Measurements from ENCODE around the gene SMPD3. TPM values are rescaled to one million over a fixed set of nuclear protein-coding genes. Genes with fewer than 3 reads are reported as not detected.

SMPD3 gene
- total RNA-seq, 1 experiment from 2014 or later, result not detected

DNA sequence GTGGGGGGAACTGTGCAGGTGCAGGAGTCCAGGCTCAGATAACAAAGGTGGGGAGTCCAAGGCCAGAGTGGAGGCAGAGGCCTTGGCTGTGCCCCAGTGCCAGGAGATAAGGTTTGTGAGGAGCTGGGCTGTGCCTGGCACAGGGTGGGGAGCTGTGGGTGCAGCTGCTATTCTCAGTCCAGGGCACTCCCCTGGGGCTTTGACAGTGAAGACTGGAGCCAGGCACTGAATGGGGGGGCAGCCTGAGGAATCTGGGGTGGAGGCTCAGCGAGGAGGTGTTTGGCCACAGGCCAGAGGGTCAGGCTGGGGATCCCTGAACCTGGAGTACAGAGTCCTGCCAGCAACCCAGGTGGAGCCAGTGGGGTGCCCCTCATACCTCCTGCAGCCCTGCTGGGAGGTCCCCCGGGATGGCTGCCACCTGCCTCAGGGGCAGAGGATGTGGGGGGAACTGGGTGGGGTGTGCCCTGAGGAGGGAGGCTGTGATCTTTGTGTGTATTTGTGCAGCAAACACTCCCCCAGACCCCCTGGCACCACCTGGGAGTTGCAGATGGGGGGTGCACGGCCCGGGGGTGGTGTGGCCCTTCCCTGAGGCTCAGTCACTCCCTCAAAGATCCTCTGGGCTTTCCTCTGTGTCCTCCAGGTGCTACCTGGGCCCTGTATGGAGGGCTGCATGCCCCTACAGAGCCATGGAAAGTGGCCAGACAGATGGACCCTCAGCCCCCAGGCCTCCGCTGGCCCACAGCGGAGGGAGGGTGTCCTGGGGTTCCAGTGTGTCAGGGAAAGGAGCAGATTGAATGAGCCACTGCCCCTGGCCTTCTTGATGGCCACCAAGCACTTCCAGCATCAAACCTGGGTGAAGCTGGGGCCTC, 44.5 kb upstream of the SMPD3 start:
- Mint-ChIP-seq H3K4me3 (ENCODE audit: unreplicated experiment) (no peak overlapping the region), H3K27ac (ENCODE audit: low read depth, unreplicated experiment) (peak overlapping the region; percentile 32), H3K9me3 (ENCODE audit: unreplicated experiment) (no peaks in the 10 kb centered on the region), H3K36me3 (ENCODE audit: insufficient read depth, unreplicated experiment) (no peaks in the 10 kb centered on the region), H3K27me3 (ENCODE audit: insufficient read depth, unreplicated experiment) (no peaks in the 10 kb centered on the region), H3K4me1 (ENCODE audit: insufficient read depth, unreplicated experiment) (peaks cover 34% of the 10 kb centered on the region)
- ChIA-PET POLR2A (no interaction called here), CTCF (interaction anchor here (0.6 to 1.3 kb wide), 4 partner anchors 18 to 825 kb away, joined by 3 to 5 read pairs (median 4); no protein-coding TSS in a partner anchor)
- intact Hi-C loops (cut with micrococcal nuclease), result no loop called here
- DNase-seq (ENCODE audit: unreplicated experiment), result no peak
- TF ChIP-seq, protein P1, sequence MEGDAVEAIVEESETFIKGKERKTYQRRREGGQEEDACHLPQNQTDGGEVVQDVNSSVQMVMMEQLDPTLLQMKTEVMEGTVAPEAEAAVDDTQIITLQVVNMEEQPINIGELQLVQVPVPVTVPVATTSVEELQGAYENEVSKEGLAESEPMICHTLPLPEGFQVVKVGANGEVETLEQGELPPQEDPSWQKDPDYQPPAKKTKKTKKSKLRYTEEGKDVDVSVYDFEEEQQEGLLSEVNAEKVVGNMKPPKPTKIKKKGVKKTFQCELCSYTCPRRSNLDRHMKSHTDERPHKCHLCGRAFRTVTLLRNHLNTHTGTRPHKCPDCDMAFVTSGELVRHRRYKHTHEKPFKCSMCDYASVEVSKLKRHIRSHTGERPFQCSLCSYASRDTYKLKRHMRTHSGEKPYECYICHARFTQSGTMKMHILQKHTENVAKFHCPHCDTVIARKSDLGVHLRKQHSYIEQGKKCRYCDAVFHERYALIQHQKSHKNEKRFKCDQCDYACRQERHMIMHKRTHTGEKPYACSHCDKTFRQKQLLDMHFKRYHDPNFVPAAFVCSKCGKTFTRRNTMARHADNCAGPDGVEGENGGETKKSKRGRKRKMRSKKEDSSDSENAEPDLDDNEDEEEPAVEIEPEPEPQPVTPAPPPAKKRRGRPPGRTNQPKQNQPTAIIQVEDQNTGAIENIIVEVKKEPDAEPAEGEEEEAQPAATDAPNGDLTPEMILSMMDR (IDR thresholded peaks at IDR 0.05; ENCODE audit: unreplicated experiment), result no peak
- BruUV-seq (replicated peaks), result no TSS peak

DNA sequence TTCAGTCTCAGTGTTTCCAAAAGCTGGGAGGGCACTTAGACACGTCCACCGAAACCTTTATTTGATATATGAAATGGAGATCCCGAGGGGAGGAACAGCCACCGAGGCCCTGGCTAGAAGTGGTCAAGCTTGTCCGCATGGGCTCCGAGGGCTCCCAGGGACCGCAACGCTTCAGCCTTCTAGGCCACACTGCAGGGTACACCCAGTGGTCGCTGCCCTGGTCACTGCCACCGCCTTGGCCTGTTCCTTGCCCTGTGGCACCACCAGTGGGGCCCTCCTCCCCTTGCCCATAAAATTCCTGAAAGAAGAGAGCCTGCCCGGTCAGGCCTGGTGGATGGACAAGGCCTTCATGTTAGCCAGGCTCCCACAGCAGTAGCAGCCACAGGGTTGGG, 43.8 kb upstream of the SMPD3 start:
- intact Hi-C loops (cut with micrococcal nuclease), result no loop called here
- TF ChIP-seq, protein P1 (IDR thresholded peaks at IDR 0.05; ENCODE audit: unreplicated experiment), result no peak
- no peak overlapping the region for H3K4me3 Mint-ChIP-seq (ENCODE audit: unreplicated experiment)
- no peak for DNase-seq (ENCODE audit: unreplicated experiment)
- H3K27ac Mint-ChIP-seq (ENCODE audit: low read depth, unreplicated experiment), result peak overlapping the region; percentile 32
- BruUV-seq (replicated peaks), result no TSS peak
- ChIA-PET POLR2A (no interaction called here), CTCF (interaction anchor here (0.6 to 1.3 kb wide), 4 partner anchors 11 to 36 kb away, joined by 3 to 5 read pairs (median 4); no protein-coding TSS in a partner anchor)
- H3K36me3 Mint-ChIP-seq (ENCODE audit: insufficient read depth, unreplicated experiment), result no peaks in the 10 kb centered on the region
- H3K4me1 Mint-ChIP-seq (ENCODE audit: insufficient read depth, unreplicated experiment), result peaks cover 34% of the 10 kb centered on the region
- no peaks in the 10 kb centered on the region for H3K9me3 Mint-ChIP-seq (ENCODE audit: unreplicated experiment)
- H3K27me3 Mint-ChIP-seq (ENCODE audit: insufficient read depth, unreplicated experiment), result no peaks in the 10 kb centered on the region

DNA sequence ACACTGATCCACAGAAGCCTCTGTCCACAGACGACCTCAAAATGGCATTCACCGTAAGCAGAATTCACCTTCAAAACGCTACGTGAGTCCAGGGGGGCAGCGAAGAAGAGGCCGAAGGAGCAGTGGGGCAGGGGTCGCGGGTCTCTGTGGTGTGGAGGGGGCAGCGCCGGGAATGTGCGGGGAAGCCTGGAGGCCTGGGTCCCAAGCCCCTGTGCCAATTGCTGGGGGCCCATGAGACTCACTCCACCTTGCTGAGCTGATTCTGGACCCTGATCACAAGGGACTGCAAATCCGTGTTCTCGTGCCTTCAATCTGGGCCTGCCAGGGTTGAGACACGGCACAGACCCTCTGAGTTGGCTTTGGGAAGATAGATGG, 43.3 kb upstream of the SMPD3 start:
- ChIA-PET CTCF (interaction anchor here (0.6 to 1.3 kb wide), 3 partner anchors 10 to 29 kb away, joined by 3 to 5 read pairs (median 4); no protein-coding TSS in a partner anchor), POLR2A (interaction anchor here (1.6 kb wide), 1 partner anchor 12 kb away, joined by 5 read pairs; no protein-coding TSS in a partner anchor)
- H3K27me3 Mint-ChIP-seq (ENCODE audit: insufficient read depth, unreplicated experiment), result no peaks in the 10 kb centered on the region
- H3K4me3 Mint-ChIP-seq (ENCODE audit: unreplicated experiment), result no peak overlapping the region
- DNase-seq (ENCODE audit: unreplicated experiment), result no peak
- H3K36me3 Mint-ChIP-seq (ENCODE audit: insufficient read depth, unreplicated experiment), result no peaks in the 10 kb centered on the region
- H3K27ac Mint-ChIP-seq (ENCODE audit: low read depth, unreplicated experiment), result no peak overlapping the region
- no TSS peak for BruUV-seq (replicated peaks)
- peaks cover 33% of the 10 kb centered on the region for H3K4me1 Mint-ChIP-seq (ENCODE audit: insufficient read depth, unreplicated experiment)
- TF ChIP-seq, protein P1 (IDR thresholded peaks at IDR 0.05; ENCODE audit: unreplicated experiment), result no peak
- intact Hi-C loops (cut with micrococcal nuclease), result no loop called here
- no peaks in the 10 kb centered on the region for H3K9me3 Mint-ChIP-seq (ENCODE audit: unreplicated experiment)

DNA sequence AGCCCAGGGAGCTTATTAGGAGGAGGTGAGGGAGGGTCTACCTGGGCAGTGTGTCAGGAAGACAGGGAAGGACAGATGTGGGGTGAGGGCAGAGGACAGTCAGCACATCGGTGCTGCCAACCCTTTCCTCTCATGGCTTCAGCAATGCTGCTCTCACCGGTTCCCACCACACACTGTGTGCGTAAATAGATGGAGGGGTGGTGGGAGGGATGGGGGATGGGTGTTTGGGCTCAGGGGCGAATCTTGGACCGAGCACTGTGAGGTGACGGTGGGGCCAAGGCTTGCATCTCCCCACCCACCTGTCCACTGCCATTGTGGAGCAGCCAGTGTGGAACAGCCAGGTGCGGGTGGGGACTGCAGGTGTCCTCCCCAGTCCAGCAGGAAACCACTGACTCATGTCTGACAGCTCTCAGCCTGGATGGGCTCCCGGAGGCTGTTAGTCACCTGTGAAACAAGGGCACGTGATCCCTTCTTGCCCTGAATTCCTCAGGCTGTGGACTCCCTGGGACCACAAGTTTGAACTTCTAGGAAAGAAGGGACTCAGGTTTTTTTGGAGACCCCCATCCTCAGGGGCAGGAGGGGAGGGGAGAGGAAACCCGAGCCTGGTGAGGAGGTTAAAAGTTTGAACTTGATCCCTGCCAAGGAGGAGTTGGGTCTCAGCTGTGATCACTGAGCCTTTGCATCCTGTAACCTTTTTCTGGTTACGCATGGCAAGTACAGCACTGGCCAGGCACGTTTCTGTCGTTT, 42.7 kb upstream of the SMPD3 start:
- BruUV-seq (replicated peaks), result no TSS peak
- ChIA-PET POLR2A (interaction anchor here (0.6 to 1.6 kb wide), 2 partner anchors 11 to 22 kb away, joined by 3 to 5 read pairs; no protein-coding TSS in a partner anchor), CTCF (interaction anchor here (1.1 to 1.3 kb wide), 2 partner anchors 10 to 30 kb away, joined by 3 to 5 read pairs; no protein-coding TSS in a partner anchor)
- H3K27me3 Mint-ChIP-seq (ENCODE audit: insufficient read depth, unreplicated experiment), result no peaks in the 10 kb centered on the region
- peaks cover 28% of the 10 kb centered on the region for H3K4me1 Mint-ChIP-seq (ENCODE audit: insufficient read depth, unreplicated experiment)
- H3K27ac Mint-ChIP-seq (ENCODE audit: low read depth, unreplicated experiment), result no peak overlapping the region
- no peak overlapping the region for H3K4me3 Mint-ChIP-seq (ENCODE audit: unreplicated experiment)
- TF ChIP-seq, protein P1 (IDR thresholded peaks at IDR 0.05; ENCODE audit: unreplicated experiment), result no peak
- no peaks in the 10 kb centered on the region for H3K9me3 Mint-ChIP-seq (ENCODE audit: unreplicated experiment)
- H3K36me3 Mint-ChIP-seq (ENCODE audit: insufficient read depth, unreplicated experiment), result no peaks in the 10 kb centered on the region
- peak; percentile 91 for DNase-seq (ENCODE audit: unreplicated experiment)
- intact Hi-C loops (cut with micrococcal nuclease), result no loop called here

Data from MCF 10A (cell line).